A549 (cell line): ENCODE measurements around the gene DCX. TPM values are rescaled to one million over a fixed set of nuclear protein-coding genes. Genes with fewer than 3 reads are reported as not detected.
A peak's percentile ranks its signal among the peaks of the same experiment; 100 is the strongest.

Experiments
- ATAC-seq, 2 experiments: fragments of 200-7000 bp in 1 of 2; fragments of >200 bp in 1 of 2; cut with Nextera tagmentation in 1 of 2; cut with Tn5 transposase in 1 of 2; 3 replicates each; pipeline versions ENCODE4 v1.8.0 to v1.9.1; 2018 to 2020; ENCODE audit warnings: mild to moderate bottlenecking in 1 of 2, moderate library complexity in 1 of 2
- CTCF ChIA-PET: fragments of 300-600 bp; sonication (Branson Sonifier 250); formaldehyde crosslinking; extraction: SDS; loops from one replicate; lab custom pipeline; 2021; ENCODE audit warnings: antibody characterized with exemption, inconsistent platforms; lab: Yijun Ruan, JAX
- POLR2A ChIA-PET: fragments of 350-600 bp; formaldehyde crosslinking; extraction: SDS; loops from one replicate; lab custom pipeline; 2021; ENCODE audit warnings: antibody characterized with exemption, inconsistent platforms; lab: Yijun Ruan, JAX
- DNase-seq, 2 experiments: peaks; one replicate each; pipeline versions ENCODE4 v3.0.0 to v3.0.0-alpha.2; 2011 to 2016; ENCODE audit warnings: low read depth in 1 of 2, low spot score in 1 of 2
- FAIRE-seq: peaks from 2 replicates; lab custom pipeline; 2011; peaks lifted over from hg19 to GRCh38; lab: Jason Lieb, UNC
- H3K27ac ChIP-seq, 2 experiments: fragments of >200 bp; sonication (Bioruptor Twin); formaldehyde crosslinking; 3 replicates each; pipeline ENCODE4 v1.5.1; 2016 to 2017
- H3K4me1 ChIP-seq: fragments of >200 bp; sonication (Bioruptor Twin); formaldehyde crosslinking; 3 replicates; pipeline ENCODE4 v1.6.1; 2016
- H3K4me2 ChIP-seq: fragments of >200 bp; sonication (Bioruptor Twin); formaldehyde crosslinking; 3 replicates; pipeline ENCODE4 v1.6.1; 2016
- H3K4me3 ChIP-seq: fragments of >200 bp; sonication (Bioruptor Twin); formaldehyde crosslinking; 3 replicates; pipeline ENCODE4 v1.5.1; 2016
- H3K9me3 ChIP-seq: fragments of >200 bp; sonication (Bioruptor Twin); formaldehyde crosslinking; 3 replicates; pipeline ENCODE4 v1.6.1; 2016
- CEBPB ChIP-seq, 2 experiments: fragments of >200 bp in 1 of 2; sonication (Bioruptor Twin) in 1 of 2; formaldehyde crosslinking in 1 of 2; IDR thresholded peaks; 2 replicates each; pipeline ENCODE4 v1.6.1; 2012 to 2016
- CHD2 ChIP-seq: fragments of 150-350 bp; IDR thresholded peaks from 2 replicates; pipeline ENCODE4 v1.6.1; 2014; ENCODE audit warnings: low read length; ENCODE audit not compliant: partially characterized antibody
- EHMT2 ChIP-seq: fragments of 200-600 bp; sonication (generic); IDR thresholded peaks from 2 replicates; pipeline ENCODE4 v1.6.1; 2016; ENCODE audit warnings: antibody characterized with exemption, low read depth, mild to moderate bottlenecking, moderate library complexity
- EP300 ChIP-seq, 2 experiments: fragments of >200 bp; sonication (Bioruptor Twin); formaldehyde crosslinking; IDR thresholded peaks; 2 replicates in 1 of 2; 3 replicates in 1 of 2; pipeline ENCODE4 v1.6.1; 2016 to 2017
- FOSL2 ChIP-seq, 2 experiments: fragments of 450-650 bp in 1 of 2; fragments of >200 bp in 1 of 2; sonication (Bioruptor Twin) in 1 of 2; formaldehyde crosslinking; IDR thresholded peaks; 2 replicates each; pipeline versions ENCODE4 v1.5.0 to v1.6.1; 2016 to 2020; ENCODE audit warnings: mild to moderate bottlenecking in 1 of 2, moderate library complexity in 1 of 2
- GATA3 ChIP-seq: IDR thresholded peaks from 2 replicates; pipeline ENCODE4 v1.6.1; 2012; ENCODE audit warnings: borderline replicate concordance
- HDAC2 ChIP-seq: fragments of 200-600 bp; sonication (generic); IDR thresholded peaks from 2 replicates; pipeline ENCODE4 v1.6.1; 2016
- HEYL ChIP-seq: fragments of 250-450 bp; sonication (Bioruptor Pico); IDR thresholded peaks from 2 replicates; pipeline ENCODE4 v1.8.0; 2021; ENCODE audit warnings: mild to moderate bottlenecking, moderate library complexity
- HOXB13 ChIP-seq: fragments of 250-450 bp; sonication (Bioruptor Pico); IDR thresholded peaks from 2 replicates; pipeline ENCODE4 v1.5.0; 2020; ENCODE audit warnings: low read depth, mild to moderate bottlenecking, moderate library complexity
- HOXB5 ChIP-seq: fragments of 250-450 bp; sonication (Bioruptor Pico); IDR thresholded peaks from 2 replicates; pipeline ENCODE4 v1.5.0; 2020; ENCODE audit warnings: mild to moderate bottlenecking, moderate library complexity
- KDM1A ChIP-seq: fragments of 200-600 bp; sonication (generic); IDR thresholded peaks from 2 replicates; pipeline ENCODE4 v1.6.1; 2016; ENCODE audit warnings: low read depth, mild to moderate bottlenecking
- MAX ChIP-seq: IDR thresholded peaks from 2 replicates; pipeline ENCODE4 v1.6.1; 2012
- NFE2L2 ChIP-seq: fragments of 150-350 bp; conservative IDR thresholded peaks from 2 replicates; pipeline ENCODE4 v1.6.1; 2014; ENCODE audit warnings: low read length
- PHF8 ChIP-seq: fragments of 200-600 bp; sonication (generic); IDR thresholded peaks from 2 replicates; pipeline ENCODE4 v1.6.1; 2016; ENCODE audit warnings: low read depth, mild to moderate bottlenecking, antibody characterized with exemption, moderate library complexity, borderline replicate concordance
- POLR2AphosphoS2 ChIP-seq: conservative IDR thresholded peaks from 2 replicates; pipeline ENCODE4 v1.6.1; 2012; ENCODE audit warnings: low read length, improper control_type of control experiment, inconsistent platforms
- RAD21 ChIP-seq, 2 experiments: fragments of >200 bp in 1 of 2; sonication (Bioruptor Twin) in 1 of 2; formaldehyde crosslinking in 1 of 2; IDR thresholded peaks in 1 of 2; conservative IDR thresholded peaks in 1 of 2; 2 replicates in 1 of 2; 3 replicates in 1 of 2; pipeline ENCODE4 v1.6.1; 2012 to 2018; ENCODE audit warnings: inconsistent platforms in 1 of 2
- RCOR1 ChIP-seq: fragments of 150-350 bp; IDR thresholded peaks from 2 replicates; pipeline ENCODE4 v1.6.1; 2014; ENCODE audit warnings: antibody characterized with exemption, low read length, low read depth
- TP53 ChIP-seq: fragments of 250-450 bp; sonication (Bioruptor Pico); IDR thresholded peaks from 2 replicates; pipeline ENCODE4 v1.5.0; 2021; ENCODE audit warnings: mild to moderate bottlenecking, moderate library complexity
- ZFP36 ChIP-seq: fragments of 450-650 bp; IDR thresholded peaks from 2 replicates; pipeline ENCODE4 v1.6.1; 2014; ENCODE audit warnings: borderline replicate concordance; ENCODE audit not compliant: partially characterized antibody
- ZSCAN20 ChIP-seq: fragments of 250-450 bp; sonication (Bioruptor Pico); IDR thresholded peaks from 2 replicates; pipeline ENCODE4 v1.8.0; 2022; ENCODE audit warnings: mild to moderate bottlenecking, moderate library complexity
- WGBS: methylation state at CpG from one replicate; pipeline ENCODE4 v1.1.6; 2017; ENCODE audit errors: missing lambda C conversion rate; 5-methylcytosine and 5-hydroxymethylcytosine counted together
- polyA plus RNA-seq, 4 experiments: library from polyadenylated mRNA; depleted of rRNA in 3 of 4; stranded (reverse); fragments of >200 nt; fragmentation: RNase III in 1 of 4; extraction: RNeasy Plus Mini Kit Qiagen cat#74134 plus additional on column Dnase treatment in 1 of 4; gene quantifications; 2 replicates in 3 of 4; 3 replicates in 1 of 4; pipeline ENCODE4 v1.2.3, GENCODE V29; 2011 to 2017
- TF ChIP-seq, protein P1 (sequence below): fragments of 250-450 bp; sonication (Bioruptor Pico); IDR thresholded peaks from 2 replicates; pipeline ENCODE4 v1.5.0; 2021; ENCODE audit warnings: mild to moderate bottlenecking, moderate library complexity, borderline replicate concordance
- TF ChIP-seq, protein P2 (sequence below): fragments of >200 bp; sonication (Bioruptor Twin); formaldehyde crosslinking; IDR thresholded peaks from 3 replicates; pipeline ENCODE4 v1.6.1; 2016
- TF ChIP-seq, protein P3 (sequence below): fragments of 200-600 bp; sonication (generic); IDR thresholded peaks from 2 replicates; pipeline ENCODE4 v1.6.1; 2016; ENCODE audit warnings: antibody characterized with exemption, mild to moderate bottlenecking, moderate library complexity
- TF ChIP-seq, protein P4 (sequence below): IDR thresholded peaks from 2 replicates; pipeline ENCODE4 v1.6.1; 2012

DCX gene
- polyA plus RNA-seq, 2 of the 4 experiments (the other 2 are of a cell fraction) = not detected

DNA sequence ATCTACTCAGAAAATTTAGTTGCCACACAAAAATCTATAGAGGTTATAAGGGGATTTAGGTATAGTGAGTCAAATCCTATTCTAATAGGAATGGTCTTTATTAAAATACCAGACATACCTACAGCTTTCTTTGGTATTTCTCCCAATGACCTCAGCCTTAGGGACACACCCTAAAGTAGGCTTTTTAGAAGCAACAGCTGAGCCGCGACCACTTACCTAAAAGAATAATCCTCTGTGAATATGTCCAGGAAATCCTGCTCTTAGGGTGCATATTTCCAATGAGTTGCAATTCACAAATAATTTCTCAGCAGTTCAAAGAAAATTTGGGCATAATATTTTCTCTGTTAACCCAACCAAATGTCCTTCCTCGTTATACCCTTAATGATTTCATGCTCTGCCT, 2.7 kb downstream of the DCX start (continued):
- TF ChIP-seq RAD21 (conservative IDR thresholded peaks at IDR 0.05 in 1 of 2, IDR thresholded peaks at IDR 0.05 in 1 of 2) = no peak
- no peak for TF ChIP-seq FOSL2 (IDR thresholded peaks at IDR 0.05)
- TF ChIP-seq FOSL2 (CRISPR knock-in tag; IDR thresholded peaks at IDR 0.05) = no peak
- TF ChIP-seq, protein P1, sequence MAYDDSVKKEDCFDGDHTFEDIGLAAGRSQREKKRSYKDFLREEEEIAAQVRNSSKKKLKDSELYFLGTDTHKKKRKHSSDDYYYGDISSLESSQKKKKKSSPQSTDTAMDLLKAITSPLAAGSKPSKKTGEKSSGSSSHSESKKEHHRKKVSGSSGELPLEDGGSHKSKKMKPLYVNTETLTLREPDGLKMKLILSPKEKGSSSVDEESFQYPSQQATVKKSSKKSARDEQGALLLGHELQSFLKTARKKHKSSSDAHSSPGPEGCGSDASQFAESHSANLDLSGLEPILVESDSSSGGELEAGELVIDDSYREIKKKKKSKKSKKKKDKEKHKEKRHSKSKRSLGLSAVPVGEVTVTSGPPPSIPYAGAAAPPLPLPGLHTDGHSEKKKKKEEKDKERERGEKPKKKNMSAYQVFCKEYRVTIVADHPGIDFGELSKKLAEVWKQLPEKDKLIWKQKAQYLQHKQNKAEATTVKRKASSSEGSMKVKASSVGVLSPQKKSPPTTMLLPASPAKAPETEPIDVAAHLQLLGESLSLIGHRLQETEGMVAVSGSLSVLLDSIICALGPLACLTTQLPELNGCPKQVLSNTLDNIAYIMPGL (CRISPR knock-in tag) = no peak
- no peak for TF ChIP-seq HOXB13 (CRISPR knock-in tag)
- TF ChIP-seq KDM1A = no peak
- TF ChIP-seq, protein P2, sequence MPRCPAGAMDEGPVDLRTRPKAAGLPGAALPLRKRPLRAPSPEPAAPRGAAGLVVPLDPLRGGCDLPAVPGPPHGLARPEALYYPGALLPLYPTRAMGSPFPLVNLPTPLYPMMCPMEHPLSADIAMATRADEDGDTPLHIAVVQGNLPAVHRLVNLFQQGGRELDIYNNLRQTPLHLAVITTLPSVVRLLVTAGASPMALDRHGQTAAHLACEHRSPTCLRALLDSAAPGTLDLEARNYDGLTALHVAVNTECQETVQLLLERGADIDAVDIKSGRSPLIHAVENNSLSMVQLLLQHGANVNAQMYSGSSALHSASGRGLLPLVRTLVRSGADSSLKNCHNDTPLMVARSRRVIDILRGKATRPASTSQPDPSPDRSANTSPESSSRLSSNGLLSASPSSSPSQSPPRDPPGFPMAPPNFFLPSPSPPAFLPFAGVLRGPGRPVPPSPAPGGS = no peak
- TF ChIP-seq NFE2L2 = no peak

- Histone ChIP-seq H3K27ac (no peak overlapping the region), H3K9me3 (no peaks in the 10 kb centered on the region), H3K4me1 (no peaks in the 10 kb centered on the region), H3K4me3 (no peak overlapping the region), H3K4me2 (no peak overlapping the region)
- ChIA-PET CTCF (no interaction called here), POLR2A (no interaction called here)
- TF ChIP-seq RCOR1 = no peak
- TF ChIP-seq, protein P3, sequence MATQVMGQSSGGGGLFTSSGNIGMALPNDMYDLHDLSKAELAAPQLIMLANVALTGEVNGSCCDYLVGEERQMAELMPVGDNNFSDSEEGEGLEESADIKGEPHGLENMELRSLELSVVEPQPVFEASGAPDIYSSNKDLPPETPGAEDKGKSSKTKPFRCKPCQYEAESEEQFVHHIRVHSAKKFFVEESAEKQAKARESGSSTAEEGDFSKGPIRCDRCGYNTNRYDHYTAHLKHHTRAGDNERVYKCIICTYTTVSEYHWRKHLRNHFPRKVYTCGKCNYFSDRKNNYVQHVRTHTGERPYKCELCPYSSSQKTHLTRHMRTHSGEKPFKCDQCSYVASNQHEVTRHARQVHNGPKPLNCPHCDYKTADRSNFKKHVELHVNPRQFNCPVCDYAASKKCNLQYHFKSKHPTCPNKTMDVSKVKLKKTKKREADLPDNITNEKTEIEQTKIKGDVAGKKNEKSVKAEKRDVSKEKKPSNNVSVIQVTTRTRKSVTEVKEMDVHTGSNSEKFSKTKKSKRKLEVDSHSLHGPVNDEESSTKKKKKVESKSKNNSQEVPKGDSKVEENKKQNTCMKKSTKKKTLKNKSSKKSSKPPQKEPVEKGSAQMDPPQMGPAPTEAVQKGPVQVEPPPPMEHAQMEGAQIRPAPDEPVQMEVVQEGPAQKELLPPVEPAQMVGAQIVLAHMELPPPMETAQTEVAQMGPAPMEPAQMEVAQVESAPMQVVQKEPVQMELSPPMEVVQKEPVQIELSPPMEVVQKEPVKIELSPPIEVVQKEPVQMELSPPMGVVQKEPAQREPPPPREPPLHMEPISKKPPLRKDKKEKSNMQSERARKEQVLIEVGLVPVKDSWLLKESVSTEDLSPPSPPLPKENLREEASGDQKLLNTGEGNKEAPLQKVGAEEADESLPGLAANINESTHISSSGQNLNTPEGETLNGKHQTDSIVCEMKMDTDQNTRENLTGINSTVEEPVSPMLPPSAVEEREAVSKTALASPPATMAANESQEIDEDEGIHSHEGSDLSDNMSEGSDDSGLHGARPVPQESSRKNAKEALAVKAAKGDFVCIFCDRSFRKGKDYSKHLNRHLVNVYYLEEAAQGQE = peak; percentile 43; the same call in 1 of the 2 replicates
- TF ChIP-seq, protein P4, sequence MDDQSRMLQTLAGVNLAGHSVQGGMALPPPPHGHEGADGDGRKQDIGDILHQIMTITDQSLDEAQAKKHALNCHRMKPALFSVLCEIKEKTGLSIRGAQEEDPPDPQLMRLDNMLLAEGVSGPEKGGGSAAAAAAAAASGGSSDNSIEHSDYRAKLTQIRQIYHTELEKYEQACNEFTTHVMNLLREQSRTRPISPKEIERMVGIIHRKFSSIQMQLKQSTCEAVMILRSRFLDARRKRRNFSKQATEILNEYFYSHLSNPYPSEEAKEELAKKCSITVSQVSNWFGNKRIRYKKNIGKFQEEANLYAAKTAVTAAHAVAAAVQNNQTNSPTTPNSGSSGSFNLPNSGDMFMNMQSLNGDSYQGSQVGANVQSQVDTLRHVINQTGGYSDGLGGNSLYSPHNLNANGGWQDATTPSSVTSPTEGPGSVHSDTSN = no peak
- DNase-seq (no peak), ATAC-seq (no peak), FAIRE-seq (no peak)
- 6% methylated on average over 2 of the region's 3 CpGs for WGBS
Observed at GRCh38 chrX:111407948-111408347, 4.0 kb downstream of the DCX start.

DNA sequence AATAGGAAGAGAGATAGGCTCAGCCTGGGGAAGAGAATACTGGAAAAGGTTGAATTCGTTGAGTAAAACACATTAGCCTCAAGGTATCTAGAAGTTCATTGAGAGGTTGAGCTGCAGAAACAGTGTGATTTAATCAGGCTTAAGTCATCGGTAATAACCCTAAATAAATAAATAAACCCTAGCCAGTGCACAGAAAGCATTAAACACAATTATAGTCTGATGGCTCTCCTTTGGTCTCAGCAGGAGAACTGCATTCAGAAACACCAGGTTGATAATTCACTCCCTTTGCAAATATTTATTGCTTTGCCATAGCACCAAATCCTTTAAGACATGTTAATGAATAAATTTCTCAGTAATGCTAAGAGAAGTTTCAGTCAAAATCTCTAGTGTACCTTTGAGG, 9.6 kb downstream of the DCX start:
- ChIA-PET CTCF (no interaction called here), POLR2A (no interaction called here)
- H3K4me1 ChIP-seq = no peaks in the 10 kb centered on the region
- H3K4me2 ChIP-seq = no peak overlapping the region
- no peak for FAIRE-seq
- no peak for DNase-seq
- WGBS = 3% methylated on average over 2 of the region's 2 CpGs
- no peak for ATAC-seq
- H3K4me3 ChIP-seq = no peak overlapping the region
- H3K9me3 ChIP-seq = no peaks in the 10 kb centered on the region
- H3K27ac ChIP-seq = no peak overlapping the region
- TF ChIP-seq, protein P3 = no peak
- TF ChIP-seq POLR2AphosphoS2 (no peak), ZSCAN20 (CRISPR knock-in tag) (no peak), TP53 (CRISPR knock-in tag) (no peak), EHMT2 (no peak), ZFP36 (no peak), HDAC2 (no peak), CHD2 (no peak), GATA3 (no peak), CEBPB (IDR thresholded peaks at IDR 0.05) (no peak), EP300 (IDR thresholded peaks at IDR 0.05) (no peak), HEYL (CRISPR knock-in tag) (no peak), HOXB5 (no peak), MAX (no peak), PHF8 (no peak), RAD21 (conservative IDR thresholded peaks at IDR 0.05 in 1 of 2, IDR thresholded peaks at IDR 0.05 in 1 of 2) (no peak)
